Cardiac muscle cell (in vitro differentiated cells and primary cell): ENCODE measurements around the gene RASSF5. TPM values are rescaled to one million over a fixed set of nuclear protein-coding genes. Genes with fewer than 3 reads are reported as not detected.

Experiments
- DNase-seq, 2 donors: peaks; one replicate each; pipeline versions ENCODE4 v3.0.0 to v3.0.0-alpha.2; 2010 to 2017; ENCODE audit warnings: low read depth in 1 of 2, low spot score in 1 of 2
- H3K27ac ChIP-seq: fragments of 200-600 bp; sonication (generic); 2 replicates; pipeline ENCODE4 v1.5.1; 2016
- H3K27me3 ChIP-seq: fragments of 200-600 bp; sonication (generic); 2 replicates; pipeline ENCODE4 v1.6.0; 2016; ENCODE audit warnings: control low read depth
- H3K36me3 ChIP-seq: fragments of 200-600 bp; sonication (generic); 2 replicates; pipeline ENCODE4 v1.5.1; 2016; ENCODE audit warnings: control low read depth
- H3K4me1 ChIP-seq: fragments of 200-600 bp; sonication (generic); 2 replicates; pipeline ENCODE4 v1.8.1; 2017; ENCODE audit warnings: low read depth, mild to moderate bottlenecking, mixed run types
- H3K4me3 ChIP-seq: fragments of 200-600 bp; sonication (generic); 2 replicates; pipeline ENCODE4 v1.5.1; 2016; ENCODE audit warnings: mild to moderate bottlenecking
- H3K9me3 ChIP-seq: fragments of 200-600 bp; sonication (generic); 2 replicates; pipeline ENCODE4 v1.5.1; 2017; ENCODE audit warnings: low read depth, mild to moderate bottlenecking, control low read depth
- CTCF ChIP-seq: IDR thresholded peaks from 2 replicates; pipeline ENCODE4 v1.5.1; 2012; ENCODE audit warnings: low read depth, mild to moderate bottlenecking, low read length
- polyA plus RNA-seq: library from polyadenylated mRNA; unstranded; fragments of >200 nt; fragmentation: Nextera tagmentation; extraction: Ambion mirVana; gene quantifications from 2 replicates; pipeline ENCODE4 v1.2.1, GENCODE V29; 2016
- total RNA-seq: library from RNA; depleted of rRNA; stranded (reverse); fragments of >200 nt; gene quantifications from 2 replicates; pipeline ENCODE4 v1.2.3, GENCODE V29; 2016

RASSF5 gene
- total and polyA plus RNA-seq, 2 experiments from 2014 or later: 40.9 to 50.7 TPM

DNA sequence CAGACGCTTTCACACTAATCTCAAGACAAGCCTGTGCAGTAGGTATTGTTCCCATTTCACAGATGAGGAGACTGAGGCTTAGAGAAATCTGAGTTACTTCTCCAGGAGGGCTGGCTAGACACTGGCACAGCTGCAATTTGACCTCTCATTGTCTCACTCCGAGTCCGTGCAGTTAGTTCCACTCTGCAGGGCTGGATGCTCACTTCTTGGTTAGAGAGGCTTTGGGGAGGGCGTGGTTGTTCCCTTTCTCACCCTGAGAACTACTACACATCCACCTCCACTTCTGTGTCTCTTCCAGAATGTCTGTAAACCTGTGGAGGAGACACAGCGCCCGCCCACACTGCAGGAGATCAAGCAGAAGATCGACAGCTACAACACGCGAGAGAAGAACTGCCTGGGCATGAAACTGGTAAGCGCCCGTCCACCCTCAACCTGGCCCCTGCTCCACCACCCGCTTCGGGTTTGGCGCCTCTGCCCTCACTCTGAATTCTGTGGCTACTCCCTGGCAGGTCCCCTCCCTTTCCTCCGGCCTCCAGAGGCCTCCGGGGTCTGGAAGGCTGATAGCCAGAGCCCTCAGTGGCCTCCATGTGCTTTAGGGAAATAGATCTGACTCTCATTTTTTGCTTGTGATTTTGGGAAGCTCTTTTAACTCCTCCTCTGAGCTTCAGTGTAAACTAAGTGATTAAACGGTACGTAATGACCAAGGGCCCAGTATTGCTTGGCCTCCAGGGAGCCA, 75.8 kb downstream of the RASSF5 start:
- Histone ChIP-seq H3K4me1 (peaks cover 3% of the 10 kb centered on the region), H3K27me3 (no peaks in the 10 kb centered on the region), H3K4me3 (no peak overlapping the region), H3K9me3 (no peaks in the 10 kb centered on the region), H3K36me3 (peaks cover 33% of the 10 kb centered on the region), H3K27ac (peak overlapping the region; percentile 83)
- DNase-seq: no peak
- no peak for TF ChIP-seq CTCF

DNA sequence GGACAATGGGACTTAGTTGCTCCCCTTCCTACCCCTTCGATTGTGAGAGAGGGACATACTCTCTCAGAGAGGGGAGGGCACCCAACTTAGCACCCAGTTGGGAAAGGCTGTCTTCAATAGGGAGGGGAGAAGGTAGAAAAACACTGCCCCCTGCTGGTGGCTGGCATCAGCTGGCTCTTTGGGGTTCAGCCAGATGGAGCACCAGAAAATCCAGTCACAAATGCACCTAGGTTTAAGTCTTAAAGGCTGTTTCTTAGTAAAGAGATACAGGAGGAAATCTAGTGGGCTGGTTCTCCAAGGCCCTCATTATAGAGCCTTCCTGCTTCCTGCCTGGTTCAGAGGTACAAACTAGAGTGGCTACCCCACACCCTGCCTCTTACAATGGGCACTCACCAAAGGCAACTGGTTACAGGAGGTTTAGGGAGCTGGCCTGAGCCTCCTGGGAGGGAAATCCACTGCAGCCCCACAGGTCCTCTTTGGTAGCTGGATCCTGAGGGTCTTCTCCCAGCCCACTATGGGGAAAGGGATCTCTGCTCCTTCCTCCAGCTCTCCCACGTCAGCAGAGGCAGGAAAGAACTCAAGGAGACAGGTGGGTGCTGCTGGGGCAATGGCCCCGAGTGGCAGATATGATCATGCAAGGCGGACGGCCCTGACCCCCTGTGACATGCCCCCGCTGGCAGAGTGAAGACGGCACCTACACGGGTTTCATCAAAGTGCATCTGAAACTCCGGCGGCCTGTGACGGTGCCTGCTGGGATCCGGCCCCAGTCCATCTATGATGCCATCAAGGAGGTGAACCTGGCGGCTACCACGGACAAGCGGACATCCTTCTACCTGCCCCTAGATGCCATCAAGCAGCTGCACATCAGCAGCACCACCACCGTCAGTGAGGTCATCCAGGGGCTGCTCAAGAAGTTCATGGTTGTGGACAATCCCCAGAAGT, 76.6 kb downstream of the RASSF5 start:
- H3K27ac ChIP-seq: peak overlapping the region; percentile 83
- H3K9me3 ChIP-seq: no peaks in the 10 kb centered on the region
- H3K4me3 ChIP-seq: no peak overlapping the region
- peak; percentile 78 to 79 for DNase-seq
- no peaks in the 10 kb centered on the region for H3K27me3 ChIP-seq
- peaks cover 41% of the 10 kb centered on the region for H3K36me3 ChIP-seq
- H3K4me1 ChIP-seq: peaks cover 3% of the 10 kb centered on the region
- TF ChIP-seq CTCF: peak; percentile 94

DNA sequence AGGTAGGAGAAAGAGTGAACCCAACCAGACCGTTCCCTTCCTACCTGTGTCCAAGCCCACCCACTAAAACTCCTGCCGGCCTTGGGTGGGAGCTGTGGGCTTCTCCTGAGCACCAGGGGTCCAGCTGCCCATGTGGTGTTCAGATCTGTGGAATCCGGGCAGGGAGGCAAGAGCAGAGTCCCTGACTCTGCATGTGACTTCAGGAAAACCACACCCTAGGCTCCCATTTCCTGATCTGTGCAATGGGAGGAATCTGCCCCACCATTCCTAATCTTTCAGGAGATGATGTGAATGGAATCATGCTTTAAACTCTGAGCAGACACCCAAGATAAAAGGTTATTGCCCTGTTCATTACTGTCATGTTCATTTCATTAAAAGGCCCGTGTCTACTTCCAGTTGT, 77.4 kb downstream of the RASSF5 start:
- H3K27ac ChIP-seq: no peak overlapping the region
- peaks cover 41% of the 10 kb centered on the region for H3K36me3 ChIP-seq
- H3K4me3 ChIP-seq: no peak overlapping the region
- no peak for DNase-seq
- H3K27me3 ChIP-seq: no peaks in the 10 kb centered on the region
- H3K4me1 ChIP-seq: peaks cover 3% of the 10 kb centered on the region
- no peak for TF ChIP-seq CTCF
- no peaks in the 10 kb centered on the region for H3K9me3 ChIP-seq

DNA sequence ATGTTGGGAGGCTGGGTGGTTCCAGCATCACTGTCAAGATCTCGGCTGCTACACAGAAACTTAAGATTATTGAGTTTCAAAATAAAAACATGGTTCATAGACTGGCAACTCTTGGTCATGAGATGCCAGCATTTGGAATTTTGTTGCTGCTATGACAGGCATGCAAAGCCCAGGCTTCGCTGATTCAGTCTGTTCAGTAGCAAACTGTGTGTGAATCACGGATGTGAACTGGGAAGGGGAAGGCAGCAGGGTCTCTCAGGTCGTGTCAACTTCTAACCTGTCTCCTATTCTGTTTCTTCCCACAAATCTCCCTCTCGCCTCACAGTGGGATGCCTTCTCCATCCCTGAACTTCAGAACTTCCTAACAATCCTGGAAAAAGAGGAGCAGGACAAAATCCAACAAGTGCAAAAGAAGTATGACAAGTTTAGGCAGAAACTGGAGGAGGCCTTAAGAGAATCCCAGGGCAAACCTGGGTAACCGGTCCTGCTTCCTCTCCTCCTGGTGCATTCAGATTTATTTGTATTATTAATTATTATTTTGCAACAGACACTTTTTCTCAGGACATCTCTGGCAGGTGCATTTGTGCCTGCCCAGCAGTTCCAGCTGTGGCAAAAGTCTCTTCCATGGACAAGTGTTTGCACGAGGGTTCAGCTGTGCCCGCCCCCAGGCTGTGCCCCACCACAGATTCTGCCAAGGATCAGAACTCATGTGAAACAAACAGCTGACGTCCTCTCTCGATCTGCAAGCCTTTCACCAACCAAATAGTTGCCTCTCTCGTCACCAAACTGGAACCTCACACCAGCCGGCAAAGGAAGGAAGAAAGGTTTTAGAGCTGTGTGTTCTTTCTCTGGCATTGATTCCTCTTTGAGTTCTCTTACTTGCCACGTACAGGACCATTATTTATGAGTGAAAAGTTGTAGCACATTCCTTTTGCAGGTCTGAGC, 79.4 kb downstream of the RASSF5 start:
- H3K4me1 ChIP-seq: peaks cover 3% of the 10 kb centered on the region
- no peak overlapping the region for H3K4me3 ChIP-seq
- H3K27ac ChIP-seq: peak overlapping the region; percentile 30
- H3K9me3 ChIP-seq: no peaks in the 10 kb centered on the region
- H3K27me3 ChIP-seq: no peaks in the 10 kb centered on the region
- peaks cover 43% of the 10 kb centered on the region for H3K36me3 ChIP-seq
- TF ChIP-seq CTCF: no peak
- DNase-seq: no peak

DNA sequence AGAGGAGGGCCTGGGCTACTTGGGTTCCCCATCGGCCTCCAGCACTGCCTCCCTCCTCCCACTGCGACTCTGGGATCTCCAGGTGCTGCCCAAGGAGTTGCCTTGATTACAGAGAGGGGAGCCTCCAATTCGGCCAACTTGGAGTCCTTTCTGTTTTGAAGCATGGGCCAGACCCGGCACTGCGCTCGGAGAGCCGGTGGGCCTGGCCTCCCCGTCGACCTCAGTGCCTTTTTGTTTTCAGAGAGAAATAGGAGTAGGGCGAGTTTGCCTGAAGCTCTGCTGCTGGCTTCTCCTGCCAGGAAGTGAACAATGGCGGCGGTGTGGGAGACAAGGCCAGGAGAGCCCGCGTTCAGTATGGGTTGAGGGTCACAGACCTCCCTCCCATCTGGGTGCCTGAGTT, 80.6 kb downstream of the RASSF5 start:
- Histone ChIP-seq H3K9me3 (no peaks in the 10 kb centered on the region), H3K4me3 (no peak overlapping the region), H3K36me3 (peaks cover 53% of the 10 kb centered on the region), H3K4me1 (peaks cover 3% of the 10 kb centered on the region), H3K27me3 (no peaks in the 10 kb centered on the region), H3K27ac (peak overlapping the region; percentile 60)
- no peak for DNase-seq
- TF ChIP-seq CTCF: no peak
